Measurements from ENCODE around the gene NDUFAF8.

The NDUFAF8 gene

DNA sequence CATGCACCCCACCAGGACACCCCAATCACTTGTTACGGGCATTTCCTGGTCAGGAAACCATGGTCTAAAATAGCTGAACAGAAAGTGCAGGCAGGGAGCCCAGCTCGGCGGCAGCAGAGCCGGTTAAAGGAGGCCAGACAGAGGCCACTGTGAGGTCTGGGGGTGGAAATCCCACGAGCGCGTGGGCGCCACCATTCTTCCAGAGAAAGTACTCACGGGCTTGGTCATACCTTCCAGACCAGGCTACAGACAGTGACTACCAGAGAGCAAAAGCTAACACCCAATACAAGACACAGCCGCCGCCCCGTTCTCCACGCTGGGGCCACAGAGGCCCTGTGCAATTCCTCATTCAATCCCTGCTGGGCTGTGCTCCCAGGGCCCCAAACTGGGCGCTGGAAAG is 28.2 kb upstream of the NDUFAF8 start:
- Histone ChIP-seq H3K4me1 (no peaks in the 10 kb centered on the region), H3K36me3 (peaks cover 3% of the 10 kb centered on the region)
- no peak for DNase-seq

DNA sequence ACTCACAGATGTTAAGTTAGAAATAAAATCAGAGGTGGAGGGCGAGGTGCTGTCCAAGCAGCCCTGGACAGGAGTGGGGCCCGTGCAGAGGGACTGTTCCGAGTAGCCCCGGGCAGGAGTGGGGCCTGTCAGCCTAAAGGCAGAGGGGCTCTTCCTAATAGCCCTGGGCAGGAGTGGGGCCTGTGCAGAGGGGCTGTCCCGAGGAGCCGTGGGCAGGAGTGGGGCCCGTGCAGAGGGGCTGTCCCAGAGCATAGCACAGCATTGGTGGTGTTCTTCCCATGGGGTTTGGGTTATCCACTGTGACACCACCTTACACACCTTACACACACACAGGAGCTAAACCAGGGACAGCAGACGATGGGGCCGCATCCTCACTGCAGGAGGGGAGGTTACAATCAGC is 26.8 kb upstream of the NDUFAF8 start:
- Histone ChIP-seq H3K36me3 (peaks cover 3% of the 10 kb centered on the region), H3K4me3 (ENCODE audit: low read depth, low read length) (no peak overlapping the region), H3K4me1 (no peaks in the 10 kb centered on the region), H3K27me3 (no peaks in the 10 kb centered on the region), H3K9me3 (no peaks in the 10 kb centered on the region)
- TF ChIP-seq, protein P1, sequence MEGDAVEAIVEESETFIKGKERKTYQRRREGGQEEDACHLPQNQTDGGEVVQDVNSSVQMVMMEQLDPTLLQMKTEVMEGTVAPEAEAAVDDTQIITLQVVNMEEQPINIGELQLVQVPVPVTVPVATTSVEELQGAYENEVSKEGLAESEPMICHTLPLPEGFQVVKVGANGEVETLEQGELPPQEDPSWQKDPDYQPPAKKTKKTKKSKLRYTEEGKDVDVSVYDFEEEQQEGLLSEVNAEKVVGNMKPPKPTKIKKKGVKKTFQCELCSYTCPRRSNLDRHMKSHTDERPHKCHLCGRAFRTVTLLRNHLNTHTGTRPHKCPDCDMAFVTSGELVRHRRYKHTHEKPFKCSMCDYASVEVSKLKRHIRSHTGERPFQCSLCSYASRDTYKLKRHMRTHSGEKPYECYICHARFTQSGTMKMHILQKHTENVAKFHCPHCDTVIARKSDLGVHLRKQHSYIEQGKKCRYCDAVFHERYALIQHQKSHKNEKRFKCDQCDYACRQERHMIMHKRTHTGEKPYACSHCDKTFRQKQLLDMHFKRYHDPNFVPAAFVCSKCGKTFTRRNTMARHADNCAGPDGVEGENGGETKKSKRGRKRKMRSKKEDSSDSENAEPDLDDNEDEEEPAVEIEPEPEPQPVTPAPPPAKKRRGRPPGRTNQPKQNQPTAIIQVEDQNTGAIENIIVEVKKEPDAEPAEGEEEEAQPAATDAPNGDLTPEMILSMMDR (IDR thresholded peaks at IDR 0.05; ENCODE audit: low read depth, low read length): no peak
- DNase-seq: no peak

More for the DNA sequence above, 28.2 kb upstream of the NDUFAF8 start:
- Histone ChIP-seq H3K4me3 (ENCODE audit: low read depth, low read length) (no peak overlapping the region), H3K9me3 (no peaks in the 10 kb centered on the region), H3K27me3 (no peaks in the 10 kb centered on the region)
- TF ChIP-seq, protein P1 (IDR thresholded peaks at IDR 0.05; ENCODE audit: low read depth, low read length): no peak

DNA sequence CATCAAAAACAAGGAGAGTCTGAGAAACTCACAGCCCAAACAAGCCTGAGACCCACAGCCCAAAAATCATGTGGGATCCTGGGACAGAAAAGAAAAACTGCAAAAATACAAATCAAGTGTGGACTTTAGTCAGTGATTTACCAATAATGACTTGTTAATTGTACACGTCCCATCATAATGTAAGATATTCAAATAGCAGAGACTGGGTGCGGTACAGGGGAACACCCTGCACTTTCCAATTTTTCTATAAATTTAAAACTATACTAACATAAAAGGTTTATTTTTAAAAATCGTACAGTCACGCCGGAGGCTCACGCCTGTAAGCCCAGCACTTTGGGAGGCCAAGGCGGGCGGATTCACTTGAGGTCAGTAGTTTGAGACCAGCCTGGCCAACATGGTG is 25.1 kb upstream of the NDUFAF8 start:
- Histone ChIP-seq H3K4me3 (ENCODE audit: low read depth, low read length) (no peak overlapping the region), H3K9me3 (no peaks in the 10 kb centered on the region), H3K36me3 (no peaks in the 10 kb centered on the region; the same call in 1 of the 2 replicates), H3K4me1 (no peaks in the 10 kb centered on the region), H3K27me3 (no peaks in the 10 kb centered on the region)
- no peak for DNase-seq
- TF ChIP-seq, protein P1 (IDR thresholded peaks at IDR 0.05; ENCODE audit: low read depth, low read length): no peak

DNA sequence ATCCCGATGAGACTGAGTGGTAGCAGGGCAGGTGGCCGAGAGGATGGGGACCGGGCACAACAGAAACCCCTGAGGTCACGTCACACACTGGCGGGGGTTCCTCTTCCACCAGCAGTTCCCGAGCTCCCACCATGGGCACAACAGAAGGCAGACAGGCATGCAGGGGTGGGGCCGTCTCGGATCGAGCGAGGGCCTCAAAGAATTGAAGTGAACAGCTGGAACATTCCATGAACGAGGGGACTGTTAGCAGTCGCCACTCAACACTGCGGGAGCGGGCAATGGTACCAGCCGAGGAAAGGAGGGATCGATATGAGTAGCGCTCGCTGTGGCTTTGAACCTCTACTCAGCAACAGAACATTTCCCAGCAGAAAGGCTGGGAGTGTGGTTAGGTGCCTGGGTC is 21.6 kb upstream of the NDUFAF8 start:
- H3K4me1 ChIP-seq: no peaks in the 10 kb centered on the region

DNA sequence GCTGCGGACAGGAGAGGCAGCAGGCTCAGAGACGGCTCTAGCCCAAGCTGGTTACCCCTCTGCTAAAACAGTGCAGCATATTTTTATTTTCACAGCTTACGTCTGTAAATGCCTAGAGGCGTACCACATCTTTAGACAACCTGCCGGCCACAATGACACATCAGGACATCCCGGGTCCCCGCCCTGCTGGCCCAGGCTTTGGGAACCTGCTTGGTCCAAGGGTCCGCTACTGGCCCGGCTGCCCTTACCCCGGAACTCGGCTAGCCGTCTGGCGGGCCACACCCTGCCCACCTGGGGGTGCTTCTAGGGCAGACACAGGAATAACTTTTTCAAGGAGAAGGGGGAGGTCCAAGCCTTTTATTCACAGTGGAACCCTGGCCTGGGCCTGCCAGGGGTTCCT is 20.7 kb upstream of the NDUFAF8 start:
- DNase-seq: no peak
- H3K4me1 ChIP-seq: no peaks in the 10 kb centered on the region
- no peak overlapping the region for H3K4me3 ChIP-seq (ENCODE audit: low read depth, low read length)
- TF ChIP-seq, protein P1 (IDR thresholded peaks at IDR 0.05; ENCODE audit: low read depth, low read length): no peak
- no peaks in the 10 kb centered on the region for H3K27me3 ChIP-seq
- H3K9me3 ChIP-seq: no peaks in the 10 kb centered on the region
- H3K36me3 ChIP-seq: peaks cover 5% of the 10 kb centered on the region

More for the DNA sequence above, 21.6 kb upstream of the NDUFAF8 start:
- no peaks in the 10 kb centered on the region for H3K9me3 ChIP-seq
- no peak overlapping the region for H3K4me3 ChIP-seq (ENCODE audit: low read depth, low read length)
- no peak for DNase-seq
- H3K27me3 ChIP-seq: no peaks in the 10 kb centered on the region
- TF ChIP-seq, protein P1 (IDR thresholded peaks at IDR 0.05; ENCODE audit: low read depth, low read length): no peak
- peaks cover 5% of the 10 kb centered on the region for H3K36me3 ChIP-seq

DNA sequence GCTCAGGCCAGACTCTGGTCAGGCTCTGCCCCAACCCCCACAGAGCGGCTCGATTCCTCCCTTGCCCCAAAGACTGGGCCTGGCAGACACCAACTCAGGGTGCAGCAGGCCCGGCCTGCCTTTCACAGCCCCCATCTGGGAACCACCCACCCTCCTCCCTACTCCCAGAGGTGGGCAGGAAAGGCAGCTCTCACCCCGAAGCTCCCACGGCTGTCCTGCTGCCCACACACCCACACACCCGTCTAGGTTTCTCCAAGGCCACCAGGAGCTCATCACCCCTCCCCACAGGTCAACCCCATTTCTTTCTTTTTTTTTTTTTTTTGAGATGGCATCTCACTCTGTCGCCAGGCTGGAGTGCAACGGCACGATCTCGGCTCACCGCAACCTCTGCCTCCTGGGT is 20.1 kb upstream of the NDUFAF8 start:
- no peaks in the 10 kb centered on the region for H3K27me3 ChIP-seq
- no peaks in the 10 kb centered on the region for H3K9me3 ChIP-seq
- DNase-seq: no peak
- no peak overlapping the region for H3K4me3 ChIP-seq (ENCODE audit: low read depth, low read length)
- H3K36me3 ChIP-seq: peaks cover 5% of the 10 kb centered on the region
- TF ChIP-seq, protein P1 (IDR thresholded peaks at IDR 0.05; ENCODE audit: low read depth, low read length): no peak
- H3K4me1 ChIP-seq: no peaks in the 10 kb centered on the region
